HG03060 (cell line): ENCODE data around the gene CRCP.
"Not testable (repeated sequence)": the region's sequence is repeated elsewhere in the genome, so short reads cannot be mapped to it uniquely, and the experiment has no call there.

Experiments
- ATAC-seq: cut with Tn5 transposase; IDR thresholded peaks from one replicate; pipeline ENCODE4 v1.9.1; 2021; ENCODE audit warnings: low read depth, moderate number of reproducible peaks; ENCODE audit not compliant: unreplicated experiment

The CRCP gene

DNA sequence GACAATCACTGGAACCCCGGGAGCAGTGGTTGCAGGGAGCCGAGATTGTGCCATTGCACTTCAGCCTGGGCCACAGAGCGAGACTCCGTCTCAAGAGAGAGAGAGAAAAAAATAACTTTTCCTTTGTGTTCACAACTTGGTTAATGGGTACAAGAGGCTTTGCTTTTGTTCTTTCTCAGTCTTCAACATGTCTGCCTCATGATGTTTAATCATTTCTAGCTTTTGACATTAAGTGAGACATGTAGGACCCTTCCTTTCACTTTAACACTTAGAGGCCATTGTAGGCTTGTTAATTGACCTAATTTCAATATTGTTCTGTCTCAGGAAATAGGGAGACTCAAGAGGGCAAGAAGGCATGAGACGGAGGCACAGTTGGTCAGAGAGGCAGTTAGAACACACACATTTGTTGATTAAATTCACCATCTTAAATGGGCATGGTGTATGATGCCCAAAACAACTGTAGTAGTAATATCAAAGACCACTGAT is 9.3 kb upstream of the CRCP start:
- no peak for ATAC-seq

DNA sequence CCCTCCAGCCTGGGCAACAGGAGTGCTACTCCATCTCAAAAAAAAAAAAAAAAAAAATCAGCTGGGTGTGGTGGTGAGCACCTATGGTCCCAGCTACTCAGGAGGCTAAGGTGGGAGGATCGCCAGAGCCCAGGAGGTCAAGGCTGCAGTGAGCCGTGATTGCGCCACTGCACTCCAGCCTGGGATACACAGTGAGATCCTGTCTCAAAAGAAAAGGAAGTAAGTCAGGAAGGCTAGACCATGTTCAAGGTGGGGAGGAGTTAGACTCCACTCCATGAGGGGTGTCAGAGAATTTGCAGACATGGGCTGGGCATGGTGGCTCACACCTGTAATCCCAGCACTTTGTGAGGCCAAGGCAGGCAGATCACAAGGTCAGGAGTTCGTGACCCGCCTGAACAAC is 6.2 kb upstream of the CRCP start:
- ATAC-seq, result not testable (repeated sequence)

DNA sequence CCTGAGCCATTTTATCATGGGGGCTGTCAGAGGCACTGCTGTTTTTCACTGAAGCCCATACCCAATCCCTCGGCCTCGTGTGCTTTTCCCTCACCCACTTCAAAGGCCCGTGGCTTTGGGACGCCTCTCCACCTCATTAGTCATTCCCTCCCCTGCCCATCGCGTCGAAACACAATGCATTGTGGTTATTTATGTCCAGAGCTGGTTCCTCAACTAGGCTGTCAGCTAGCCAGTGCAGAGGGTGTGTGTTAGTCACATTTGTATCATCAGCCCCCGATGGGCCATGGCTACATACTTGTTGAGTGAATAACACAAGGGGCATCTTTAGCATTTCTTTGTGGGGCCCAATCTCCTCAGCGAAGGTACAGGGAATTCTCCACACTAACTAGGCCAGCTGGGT is 3.8 kb upstream of the CRCP start:
- no peak for ATAC-seq

DNA sequence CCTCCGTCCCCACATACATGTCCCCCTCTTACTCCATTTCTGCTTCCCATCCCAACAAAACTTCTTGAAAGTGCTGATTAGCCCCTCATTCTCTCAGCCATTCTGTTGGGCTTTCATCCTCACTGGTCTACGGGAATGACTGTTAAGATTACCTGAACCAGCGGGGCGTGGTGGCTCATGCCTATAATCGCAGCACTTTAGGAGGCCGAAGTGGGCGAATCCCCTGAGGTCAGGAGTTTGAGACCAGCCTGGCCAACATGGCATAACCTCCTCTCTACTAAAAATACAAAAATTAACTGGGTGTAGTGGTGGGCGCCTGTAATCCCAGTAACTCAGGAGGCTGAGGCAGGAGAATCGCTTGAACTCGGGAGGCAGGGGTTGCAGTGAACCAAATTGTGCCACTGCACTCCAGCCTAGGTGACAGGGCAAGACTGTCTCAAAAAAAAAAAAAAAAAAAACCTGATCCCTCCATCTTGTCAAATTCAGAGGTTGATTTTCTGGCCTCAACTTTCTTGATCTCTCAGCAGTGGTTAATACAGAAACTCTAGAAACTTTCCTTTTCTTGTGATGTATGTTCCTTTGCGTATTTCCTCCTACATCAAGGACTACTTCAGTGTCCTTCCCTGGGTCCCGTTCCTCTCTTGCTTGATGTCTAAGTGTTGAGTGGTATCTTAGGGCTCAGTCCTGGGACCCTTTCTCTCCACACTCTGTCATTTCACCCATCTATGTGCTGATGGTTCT is 2.2 kb downstream of the CRCP start:
- ATAC-seq, result not testable (repeated sequence)

DNA sequence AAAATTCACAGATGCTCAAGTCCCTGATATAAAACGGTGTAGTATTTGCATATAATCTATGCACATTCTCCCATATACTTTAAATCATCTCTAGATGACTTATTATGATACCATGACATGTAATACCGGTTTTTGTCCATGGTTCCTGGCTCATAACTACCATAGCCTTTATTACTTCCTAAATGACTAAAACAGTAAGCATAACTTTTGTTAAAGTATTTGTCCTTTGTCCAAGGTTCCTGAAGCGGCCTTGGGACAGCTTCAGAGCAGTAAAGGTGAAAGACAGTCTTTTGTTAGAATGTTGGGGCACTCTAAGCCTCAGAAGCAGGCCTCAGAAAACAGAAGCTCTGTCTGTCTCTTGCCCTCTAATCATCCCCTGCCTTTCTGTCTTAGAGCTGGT is 4.0 kb downstream of the CRCP start:
- ATAC-seq, result no peak

DNA sequence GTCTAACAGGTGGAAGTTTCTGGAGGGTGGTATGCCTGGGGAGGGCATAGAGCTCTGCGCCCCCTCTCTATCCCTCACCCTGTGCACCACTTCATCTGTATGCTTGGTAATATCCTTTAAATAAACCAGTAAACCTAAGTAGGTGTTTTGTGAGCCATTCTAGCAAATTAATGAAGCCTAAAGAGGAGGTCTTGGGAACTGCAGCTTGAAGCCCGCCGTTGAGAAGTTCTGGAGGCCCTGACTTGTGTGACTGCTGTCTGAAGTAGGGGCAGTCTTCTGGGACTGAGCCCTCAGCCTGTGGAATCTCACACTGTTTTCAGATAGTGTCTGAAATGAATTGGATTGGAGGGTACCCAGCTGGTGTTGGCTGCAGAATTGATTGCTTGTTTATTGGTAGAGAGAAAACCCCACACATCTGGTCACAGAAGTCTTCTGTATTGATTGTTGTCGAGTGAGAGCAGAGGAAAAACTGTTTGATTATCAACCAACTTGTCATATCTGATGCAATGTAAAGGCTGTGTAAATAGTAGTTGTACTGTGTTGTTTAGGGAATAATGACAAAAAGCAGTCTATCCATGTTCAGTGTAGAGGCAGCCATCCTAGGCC is 4.7 kb downstream of the CRCP start:
- no peak for ATAC-seq

DNA sequence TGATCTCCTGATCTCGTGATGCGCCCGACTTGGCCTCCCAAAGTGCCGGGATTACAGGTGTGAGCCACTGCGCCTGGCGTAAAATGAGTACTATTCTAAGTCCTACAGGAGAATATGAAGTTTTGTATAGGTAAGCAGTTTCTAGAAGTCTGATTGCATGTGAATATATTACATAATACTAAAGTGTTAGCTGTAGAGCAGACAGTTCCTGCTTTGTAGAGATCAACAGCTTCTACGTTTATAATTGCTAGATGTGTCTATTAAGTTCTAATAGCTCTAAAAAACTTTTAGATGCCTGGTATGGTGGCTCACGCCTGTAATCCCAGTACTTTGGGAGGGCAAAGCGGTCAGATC is 8.5 kb downstream of the CRCP start:
- no peak for ATAC-seq

DNA sequence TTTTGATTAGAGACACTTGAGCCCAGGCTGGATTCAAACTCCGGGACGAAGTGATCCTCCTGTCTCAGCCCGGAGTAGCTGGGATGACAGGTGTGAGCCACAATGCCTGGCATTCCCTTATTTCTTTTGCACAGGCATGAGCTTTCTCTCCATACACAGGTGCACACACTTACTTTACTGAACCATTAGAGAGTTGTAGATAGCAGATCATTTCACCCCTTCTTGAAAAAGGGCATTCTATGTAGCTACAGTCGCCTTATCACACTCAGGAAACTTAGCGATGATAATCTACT is 9.9 kb downstream of the CRCP start:
- ATAC-seq, result not testable (repeated sequence)

DNA sequence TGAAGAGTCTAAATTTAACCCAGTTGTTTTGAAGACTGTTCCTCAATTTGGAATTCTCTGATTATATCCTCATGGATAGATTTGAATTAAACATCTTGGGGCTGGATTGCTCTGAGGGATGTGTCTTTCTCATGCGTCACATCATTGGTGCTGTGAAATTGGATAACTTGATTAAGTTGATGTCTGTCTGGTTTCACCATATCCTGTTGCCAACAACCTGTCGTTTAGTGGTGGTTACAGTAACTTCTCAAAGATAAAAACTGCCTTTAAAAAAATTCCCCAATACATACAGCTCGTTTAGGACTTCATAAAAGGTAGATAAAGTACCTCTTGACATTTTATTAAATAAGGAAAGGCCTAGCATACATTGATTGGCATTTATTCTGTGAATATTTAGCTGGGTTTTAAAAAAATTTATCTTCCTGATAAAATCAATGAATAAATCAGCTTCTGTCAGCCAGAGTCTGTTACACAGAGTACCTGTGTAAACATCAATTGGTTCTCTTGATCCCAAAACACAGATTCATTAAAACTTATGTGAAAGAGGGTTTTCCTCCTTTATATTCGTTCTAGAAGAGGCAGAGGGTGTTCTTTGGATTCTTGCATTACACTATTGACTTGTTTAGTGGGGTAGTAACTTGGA is 10.5 kb downstream of the CRCP start:
- no peak for ATAC-seq

DNA sequence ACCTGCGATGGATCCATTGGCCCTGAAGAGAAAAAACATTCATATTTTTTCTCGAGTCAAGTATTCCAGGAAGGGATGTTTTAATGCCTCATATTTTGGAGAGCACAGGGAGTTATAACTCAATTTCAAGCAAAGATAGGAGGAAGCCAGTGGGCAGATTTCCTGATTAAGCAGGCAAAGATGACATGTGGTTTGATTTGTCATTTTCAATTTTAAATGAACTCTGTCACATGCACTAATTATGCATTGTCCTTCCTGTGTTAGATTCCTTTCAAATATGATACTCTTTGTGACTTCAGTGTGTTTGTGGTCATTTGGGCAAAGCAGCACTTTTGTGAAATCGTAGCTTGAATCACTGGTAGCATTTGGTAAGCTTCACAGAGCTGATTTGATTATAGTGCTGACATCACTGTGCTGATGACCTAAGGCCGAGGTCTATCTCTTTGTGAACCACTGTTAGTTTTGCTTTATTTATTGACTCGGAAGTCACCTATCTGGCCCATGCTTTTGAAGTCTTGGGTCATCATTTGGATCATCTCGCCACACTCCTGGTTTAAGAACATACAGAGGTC is 11.2 kb downstream of the CRCP start:
- ATAC-seq, result not testable (repeated sequence)

DNA sequence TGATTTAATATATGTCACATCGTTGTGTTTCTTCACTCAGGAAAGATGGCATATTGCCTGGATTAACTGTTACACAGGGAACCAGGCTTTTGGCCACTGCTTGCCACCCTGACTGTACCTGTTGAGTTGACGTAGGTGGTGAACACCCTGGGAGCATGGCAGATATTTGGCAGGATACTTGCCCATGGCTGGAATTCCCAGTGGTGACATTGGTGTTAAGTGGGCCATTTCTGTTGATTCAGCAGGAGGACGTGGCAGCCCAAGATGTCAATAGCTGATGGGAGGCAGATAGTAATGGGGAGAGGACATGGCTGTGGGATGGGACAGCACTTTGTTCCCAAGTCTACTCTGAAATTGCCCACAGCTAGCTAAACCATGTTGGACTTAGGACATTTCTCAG is 12.5 kb downstream of the CRCP start:
- not testable (repeated sequence) for ATAC-seq

DNA sequence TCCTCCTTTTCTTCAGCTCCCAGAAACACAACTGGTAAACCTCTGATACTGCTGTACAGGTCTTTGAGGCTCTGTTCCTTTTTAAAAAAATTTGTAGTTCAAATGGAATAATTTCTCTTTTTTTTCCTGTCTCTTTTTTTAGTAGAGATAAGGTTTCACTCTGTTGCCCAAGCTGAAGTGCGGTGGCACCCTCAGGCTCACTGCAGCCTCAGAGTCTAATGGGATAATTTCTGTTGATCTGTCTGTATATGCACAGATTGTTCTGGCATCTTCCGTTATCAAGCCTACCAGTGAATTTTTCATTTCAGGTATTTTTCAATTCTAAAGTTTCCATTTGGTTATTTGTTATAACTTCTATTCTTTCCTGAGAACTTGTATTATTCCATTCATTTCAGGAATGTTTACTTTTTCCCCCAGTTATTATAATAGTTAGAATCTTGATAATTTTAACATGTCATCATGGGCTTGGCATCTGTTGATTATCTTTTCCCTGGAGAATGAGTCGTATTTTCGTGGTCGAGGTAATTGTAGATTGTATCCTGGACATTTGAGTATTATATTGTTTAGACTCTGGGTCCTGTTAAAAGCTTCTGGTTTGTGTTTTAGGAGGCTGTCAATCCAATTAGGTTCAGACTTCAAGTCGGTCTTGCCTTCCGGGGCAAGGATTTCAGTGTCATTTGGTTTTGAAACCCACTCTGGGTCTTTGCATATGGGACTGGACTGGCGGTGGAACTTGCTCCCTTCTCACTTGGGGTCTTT is 24.5 kb downstream of the CRCP start:
- ATAC-seq, result no peak

DNA sequence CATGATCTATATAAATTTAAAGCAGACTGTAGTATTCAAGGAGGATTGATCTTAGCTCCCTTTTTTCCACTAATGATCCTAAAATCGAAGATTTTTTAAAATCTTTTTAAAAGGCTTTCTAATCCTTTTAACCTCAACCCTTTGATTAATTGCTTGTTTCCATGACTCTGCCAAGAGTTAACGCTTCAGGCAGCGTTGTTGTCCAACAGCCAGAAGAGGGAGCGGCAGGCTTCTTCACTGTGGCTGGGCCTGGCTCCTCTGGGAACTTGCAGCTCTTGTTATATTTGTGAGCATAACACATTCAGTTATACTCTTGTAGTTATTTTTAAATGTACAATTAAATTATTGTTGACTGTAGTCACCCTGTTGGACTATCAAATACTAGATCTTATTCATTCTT is 26.3 kb downstream of the CRCP start:
- no peak for ATAC-seq

DNA sequence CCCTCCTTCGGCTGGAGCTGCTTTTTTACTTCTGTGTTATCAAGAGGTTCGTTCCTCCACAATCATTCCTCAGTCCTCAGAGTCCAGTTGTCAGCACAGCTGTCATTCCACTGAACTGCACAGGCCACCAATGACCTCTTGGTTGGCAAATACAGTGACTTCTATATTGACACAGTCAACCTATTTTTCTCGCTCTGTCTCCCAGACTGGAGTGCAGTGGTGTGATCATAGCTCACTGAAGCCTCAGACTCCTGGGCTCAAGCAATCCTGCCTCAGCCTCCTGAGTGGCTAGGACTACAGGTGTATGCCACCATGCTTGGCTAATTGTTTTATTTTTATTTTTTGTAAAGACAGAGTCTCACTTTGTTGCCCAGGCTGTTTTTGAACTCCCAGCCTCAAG is 27.7 kb downstream of the CRCP start:
- no peak for ATAC-seq

DNA sequence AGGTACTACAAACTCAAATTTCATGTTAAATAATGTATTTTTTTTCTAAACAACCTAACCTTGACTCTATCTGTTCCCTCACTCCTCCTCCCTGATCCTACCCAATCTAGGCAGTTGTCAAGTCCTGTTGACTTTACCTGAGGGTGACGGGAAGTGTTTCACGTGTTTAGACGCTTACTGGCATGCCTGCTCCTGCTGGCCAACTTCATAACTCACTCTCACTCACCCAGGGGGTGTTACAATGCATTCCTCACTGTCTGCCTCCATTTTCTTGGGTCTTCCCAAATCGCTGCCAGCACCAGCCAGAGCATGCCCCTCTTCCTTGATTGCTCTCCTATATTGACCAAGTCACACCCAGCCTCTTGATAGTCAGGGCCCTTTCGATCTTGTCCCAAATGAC is 28.3 kb downstream of the CRCP start:
- no peak for ATAC-seq

DNA sequence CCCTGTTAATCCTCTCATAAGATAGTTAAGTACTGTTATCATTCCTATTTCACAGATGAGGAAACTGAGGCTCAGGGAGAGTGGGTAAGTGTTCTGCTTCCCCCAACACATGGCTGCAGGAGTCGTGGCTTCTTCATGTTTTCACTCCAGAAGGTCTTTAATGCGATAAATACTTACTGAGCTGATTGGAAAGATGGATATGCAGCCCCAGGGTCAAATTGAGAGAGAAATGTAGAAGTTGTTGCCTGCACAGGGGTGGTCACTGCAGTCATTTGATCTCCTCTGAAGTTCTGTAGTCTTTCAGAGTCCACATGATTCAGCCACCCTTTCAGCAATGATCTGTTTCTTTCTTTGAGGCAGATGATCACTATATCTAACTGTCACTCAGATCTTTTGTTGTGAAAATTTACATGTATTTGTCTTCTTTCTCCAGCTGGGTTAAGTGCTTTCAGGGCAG is 29.3 kb downstream of the CRCP start:
- ATAC-seq, result no peak

DNA sequence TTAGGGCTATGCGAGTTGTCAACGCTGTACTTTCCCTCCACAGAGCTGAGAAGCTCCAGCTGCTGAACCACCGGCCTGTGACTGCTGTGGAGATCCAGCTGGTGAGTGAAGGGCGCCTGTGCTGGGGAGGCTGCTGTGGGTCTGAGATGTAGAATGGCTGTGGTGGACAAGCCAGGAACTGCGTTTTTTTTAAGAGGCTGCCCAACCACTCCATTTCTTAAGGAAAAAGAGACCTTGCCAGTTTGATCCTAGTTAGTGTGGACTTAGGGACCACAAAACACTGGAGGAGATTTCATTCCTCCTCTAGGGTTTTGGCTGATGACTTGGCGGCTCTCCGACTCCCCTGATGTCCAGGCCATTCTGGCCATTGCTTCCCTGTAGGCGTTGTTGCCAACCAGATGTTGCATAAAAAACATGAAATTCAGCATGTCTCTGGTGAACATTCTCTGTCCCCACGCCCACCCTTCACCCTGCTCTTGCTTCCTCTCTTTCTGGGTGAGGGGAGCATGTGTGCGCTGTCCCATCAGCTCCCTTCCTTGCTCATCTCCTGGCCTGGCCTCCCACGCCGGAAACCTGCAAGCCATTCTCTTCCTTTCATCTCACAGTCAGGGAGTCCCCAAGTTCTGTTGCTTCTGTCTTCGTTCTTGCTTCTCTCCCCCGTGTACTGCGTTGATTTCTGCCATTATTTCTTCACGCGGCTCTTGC is 30.9 kb downstream of the CRCP start:
- no peak for ATAC-seq

DNA sequence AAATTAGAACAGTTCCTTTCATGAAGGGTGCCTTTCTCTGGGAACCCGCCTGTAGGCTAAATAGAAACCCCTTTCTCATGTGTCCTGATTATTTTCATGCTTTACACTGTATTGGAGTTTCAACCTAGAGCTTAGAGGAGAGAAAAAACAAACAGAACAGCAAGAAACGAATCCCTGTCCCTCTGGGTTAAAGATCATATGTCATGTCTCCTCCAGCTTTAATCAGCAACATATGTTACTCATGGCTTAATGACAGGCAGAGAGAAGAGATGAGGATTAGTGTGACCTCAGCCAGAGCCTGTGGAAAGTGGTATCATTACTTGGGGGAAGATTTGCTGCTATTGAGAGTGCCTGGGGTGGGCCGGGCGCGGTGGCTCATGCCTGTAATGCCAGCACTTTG is 32.1 kb downstream of the CRCP start:
- no peak for ATAC-seq

DNA sequence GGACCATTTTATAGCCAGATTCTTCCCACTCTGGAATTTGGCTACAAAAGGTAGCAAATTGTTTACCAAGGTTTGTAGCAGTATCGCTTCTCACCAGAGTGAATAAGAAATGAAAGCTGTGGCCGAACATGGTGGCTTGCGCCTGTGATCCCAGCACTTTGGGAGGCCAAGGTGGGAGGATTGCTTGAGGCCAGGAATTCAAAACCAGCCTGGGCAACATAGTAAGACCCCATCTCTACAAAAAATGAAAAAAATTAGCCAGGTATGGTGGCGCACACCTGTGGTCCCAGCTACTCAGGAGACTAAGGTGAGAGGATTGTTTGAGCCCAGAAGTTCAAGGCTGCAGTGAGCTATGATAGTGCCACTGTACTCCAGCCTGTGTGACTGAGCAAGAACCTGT is 33.0 kb downstream of the CRCP start:
- not testable (repeated sequence) for ATAC-seq

DNA sequence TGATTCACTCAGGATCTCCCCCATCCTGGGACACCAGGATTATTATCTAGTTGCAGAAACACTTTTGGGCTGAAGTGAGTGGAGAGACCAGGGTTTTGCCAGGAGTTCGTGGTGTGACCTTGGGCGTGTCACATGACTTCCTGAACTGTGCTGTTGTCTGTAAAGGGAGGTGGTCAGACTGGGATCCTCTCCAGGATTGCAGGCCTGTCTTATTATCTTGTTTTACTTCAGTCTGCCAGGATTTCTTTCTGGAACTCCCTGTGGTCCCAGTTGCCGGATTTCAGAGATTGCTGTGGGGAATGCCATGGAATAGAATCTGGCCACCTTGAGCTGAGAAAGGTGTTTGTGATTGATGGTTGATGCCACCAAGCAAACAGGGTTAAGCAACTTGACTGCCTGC is 35.8 kb downstream of the CRCP start:
- no peak for ATAC-seq
